Activated CD4-positive, alpha-beta T cell treated with anti-CD3 and anti-CD28 coated beads for 36 hours (primary cell): Measurements from ENCODE around the gene ANK2. TPM values are rescaled to one million over a fixed set of nuclear protein-coding genes. Genes with fewer than 3 reads are reported as not detected.
"Not testable (repeated sequence)": the region's sequence is repeated elsewhere in the genome, so short reads cannot be mapped to it uniquely, and the experiment has no call there.

Experiments
- ATAC-seq: fragments of 200-7000 bp; cut with Tn5 transposase; one replicate; pipeline ENCODE4 v1.10.0; 2021; ENCODE audit warnings: mild to moderate bottlenecking, moderate library complexity
- CTCF ChIA-PET: fragments of 350-600 bp; sonication (Branson Sonifier 250); formaldehyde crosslinking; loops from one replicate; lab custom pipeline; 2021; ENCODE audit warnings: antibody characterized with exemption; lab: Charles Lee
- POLR2A ChIA-PET: fragments of 350-600 bp; sonication (Branson Sonifier 250); formaldehyde crosslinking; loops from one replicate; lab custom pipeline; 2021; ENCODE audit warnings: antibody characterized with exemption, inconsistent platforms; lab: Charles Lee
- DNase-seq: peaks from one replicate; pipeline ENCODE4 v3.0.0-alpha.2; 2020
- H3K27ac Mint-ChIP-seq: one replicate; pipeline ENCODE4 v1.8.0; 2021; ENCODE audit warnings: mixed read lengths
- H3K27me3 Mint-ChIP-seq: one replicate; pipeline ENCODE4 v1.8.0; 2021; ENCODE audit warnings: mixed read lengths
- H3K36me3 Mint-ChIP-seq: one replicate; pipeline ENCODE4 v1.8.0; 2021; ENCODE audit warnings: low read depth, mixed read lengths
- H3K4me1 Mint-ChIP-seq: one replicate; pipeline ENCODE4 v1.8.0; 2021; ENCODE audit warnings: mixed read lengths
- H3K4me3 Mint-ChIP-seq: one replicate; pipeline ENCODE4 v1.8.0; 2021; ENCODE audit warnings: mild to moderate bottlenecking, moderate library complexity, mixed read lengths
- H3K9me3 Mint-ChIP-seq: one replicate; pipeline ENCODE4 v1.8.0; 2021; ENCODE audit warnings: low read depth, mixed read lengths
- intact Hi-C, 2 experiments: fragments of 100-400 bp; cut with DNase I in 1 of 2; cut with micrococcal nuclease in 1 of 2; formaldehyde crosslinking; loops; one replicate each; pipeline versions ENCODE4 v1.14.2 to v1.15.1; 2022 to 2024; cut with DNase I, micrococcal nuclease
- total RNA-seq, 2 experiments: library from RNA; stranded (reverse); gene quantifications; one replicate each; pipeline ENCODE4 v1.2.3, GENCODE V29; 2021

The ANK2 gene
- total RNA-seq, 2 experiments from 2014 or later, result 2.1 to 3.3 TPM

DNA sequence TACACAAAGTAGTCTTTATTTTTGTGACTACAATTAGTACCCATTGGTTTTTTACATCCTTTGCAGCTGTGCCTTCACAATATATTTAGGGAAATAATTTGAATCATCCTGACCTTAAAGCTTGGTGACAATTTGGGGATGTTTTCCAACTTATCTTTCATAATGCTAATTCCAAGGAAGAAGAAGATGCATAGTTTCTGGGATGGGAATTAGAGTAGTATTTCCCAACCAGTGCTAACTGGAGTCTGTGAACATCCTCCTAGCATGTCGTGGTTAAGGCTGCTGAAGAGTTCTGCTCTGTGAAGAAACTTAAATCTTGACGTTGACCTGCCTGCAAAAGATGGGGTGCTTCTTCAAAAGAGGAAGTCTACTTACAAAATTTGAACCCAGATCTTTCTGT is 173.5 kb downstream of the ANK2 start:
- no peak overlapping the region for H3K27ac Mint-ChIP-seq
- no peaks in the 10 kb centered on the region for H3K4me1 Mint-ChIP-seq
- H3K4me3 Mint-ChIP-seq, result no peak overlapping the region
- H3K9me3 Mint-ChIP-seq, result no peaks in the 10 kb centered on the region
- no peak for ATAC-seq
- H3K27me3 Mint-ChIP-seq, result peaks cover 5% of the 10 kb centered on the region
- intact Hi-C loops, result no loop called here
- H3K36me3 Mint-ChIP-seq, result no peaks in the 10 kb centered on the region
- ChIA-PET CTCF (no interaction called here), POLR2A (no interaction called here)
- no peak for DNase-seq

- no peak overlapping the region for H3K27ac Mint-ChIP-seq
- H3K27me3 Mint-ChIP-seq, result peaks cover 11% of the 10 kb centered on the region
- no peaks in the 10 kb centered on the region for H3K4me1 Mint-ChIP-seq
- DNase-seq (no peak), ATAC-seq (no peak)
- no peaks in the 10 kb centered on the region for H3K36me3 Mint-ChIP-seq
- CTCF ChIA-PET, result no interaction called here
- intact Hi-C loops, result no loop called here
- POLR2A ChIA-PET, result no interaction called here
- H3K4me3 Mint-ChIP-seq, result no peak overlapping the region
- no peaks in the 10 kb centered on the region for H3K9me3 Mint-ChIP-seq
These were observed 182.7 kb downstream of the ANK2 start for GRCh38 chr4:113232194-113232593.

- POLR2A ChIA-PET, result no interaction called here
- no peak for DNase-seq
- no peaks in the 10 kb centered on the region for H3K9me3 Mint-ChIP-seq
- no peaks in the 10 kb centered on the region for H3K4me1 Mint-ChIP-seq
- H3K27ac Mint-ChIP-seq, result no peak overlapping the region
- no peak for ATAC-seq
- no peaks in the 10 kb centered on the region for H3K36me3 Mint-ChIP-seq
- CTCF ChIA-PET, result no interaction called here
- H3K4me3 Mint-ChIP-seq, result no peak overlapping the region
- intact Hi-C loops, result no loop called here
- H3K27me3 Mint-ChIP-seq, result peaks cover 4% of the 10 kb centered on the region
These were observed 187.5 kb downstream of the ANK2 start for GRCh38 chr4:113236916-113237315.

DNA sequence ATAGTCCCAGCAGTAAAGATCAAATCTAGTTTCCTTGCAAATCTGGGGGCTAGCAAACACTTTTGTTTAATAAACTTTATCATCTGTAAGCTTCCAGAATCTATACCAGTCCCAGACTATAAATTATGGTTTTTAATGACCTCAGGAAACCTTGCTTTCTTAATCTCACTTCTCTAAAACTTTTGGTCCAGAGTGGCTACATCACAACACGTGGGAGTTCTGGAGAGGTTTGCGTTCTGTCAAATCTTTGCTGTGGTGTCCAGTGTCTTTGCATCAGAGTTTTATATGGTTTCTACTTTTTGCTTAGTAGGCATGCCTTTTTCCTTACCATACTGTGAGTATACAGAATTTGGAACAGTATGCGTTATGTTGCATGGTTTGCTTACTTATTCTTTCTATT is 193.9 kb downstream of the ANK2 start:
- no peak overlapping the region for H3K4me3 Mint-ChIP-seq
- ATAC-seq, result no peak
- H3K4me1 Mint-ChIP-seq, result no peaks in the 10 kb centered on the region
- no peak for DNase-seq
- intact Hi-C loops, result no loop called here
- H3K36me3 Mint-ChIP-seq, result no peaks in the 10 kb centered on the region
- POLR2A ChIA-PET, result no interaction called here
- H3K27ac Mint-ChIP-seq, result no peak overlapping the region
- peaks cover 8% of the 10 kb centered on the region for H3K27me3 Mint-ChIP-seq
- peaks cover 4% of the 10 kb centered on the region for H3K9me3 Mint-ChIP-seq
- CTCF ChIA-PET, result no interaction called here

DNA sequence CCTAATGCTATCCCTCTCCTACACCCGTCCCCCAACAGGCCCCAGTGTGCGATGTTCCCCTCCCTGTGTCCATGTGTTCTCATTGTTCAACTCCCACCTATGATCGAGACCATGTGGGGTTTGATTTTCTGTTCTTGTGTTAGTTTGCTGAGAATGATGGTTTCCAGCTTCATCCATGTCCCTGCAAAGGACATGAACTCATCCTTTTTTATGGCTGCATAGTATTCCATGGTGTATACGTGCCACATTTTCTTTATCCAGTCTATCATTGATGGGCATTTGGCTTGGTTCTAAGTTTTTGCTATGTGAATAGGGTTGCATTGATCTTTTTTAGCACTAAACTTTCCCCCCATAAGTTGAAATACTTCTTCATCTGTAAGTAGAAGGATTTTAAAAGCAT is 195.3 kb downstream of the ANK2 start:
- POLR2A ChIA-PET, CTCF ChIA-PET, H3K9me3 Mint-ChIP-seq, intact Hi-C loops, H3K27ac Mint-ChIP-seq, DNase-seq, H3K27me3 Mint-ChIP-seq, ATAC-seq, H3K4me3 Mint-ChIP-seq, H3K4me1 Mint-ChIP-seq, H3K36me3 Mint-ChIP-seq: not testable (repeated sequence)

- ChIA-PET CTCF (no interaction called here), POLR2A (no interaction called here)
- ATAC-seq (no peak), DNase-seq (no peak)
- peaks cover 4% of the 10 kb centered on the region for H3K9me3 Mint-ChIP-seq
- H3K36me3 Mint-ChIP-seq, result no peaks in the 10 kb centered on the region
- H3K4me1 Mint-ChIP-seq, result no peaks in the 10 kb centered on the region
- intact Hi-C loops, result no loop called here
- H3K27ac Mint-ChIP-seq, result no peak overlapping the region
- H3K27me3 Mint-ChIP-seq, result peaks cover 5% of the 10 kb centered on the region
- no peak overlapping the region for H3K4me3 Mint-ChIP-seq
These were observed 198.9 kb downstream of the ANK2 start for GRCh38 chr4:113248320-113248719.

DNA sequence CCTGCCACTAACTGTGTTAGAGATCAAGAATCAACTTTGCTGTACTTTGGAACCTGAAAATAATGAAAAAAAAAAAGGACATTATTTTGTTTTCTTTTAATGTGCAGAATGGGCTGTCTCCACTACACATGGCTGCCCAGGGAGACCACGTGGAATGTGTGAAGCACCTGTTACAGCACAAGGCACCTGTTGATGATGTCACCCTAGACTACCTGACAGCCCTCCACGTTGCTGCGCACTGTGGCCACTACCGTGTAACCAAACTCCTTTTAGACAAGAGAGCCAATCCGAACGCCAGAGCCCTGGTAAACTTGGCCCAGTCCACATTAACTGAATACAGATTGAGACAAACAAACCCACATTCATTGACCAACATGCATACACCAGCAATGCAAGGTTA is 206.2 kb downstream of the ANK2 start:
- CTCF ChIA-PET, result no interaction called here
- DNase-seq (no peak), ATAC-seq (no peak)
- H3K27me3 Mint-ChIP-seq, result peaks cover 1% of the 10 kb centered on the region
- no peak overlapping the region for H3K4me3 Mint-ChIP-seq
- H3K27ac Mint-ChIP-seq, result no peak overlapping the region
- no peaks in the 10 kb centered on the region for H3K9me3 Mint-ChIP-seq
- no peaks in the 10 kb centered on the region for H3K36me3 Mint-ChIP-seq
- H3K4me1 Mint-ChIP-seq, result no peaks in the 10 kb centered on the region
- POLR2A ChIA-PET, result no interaction called here
- intact Hi-C loops, result no loop called here

DNA sequence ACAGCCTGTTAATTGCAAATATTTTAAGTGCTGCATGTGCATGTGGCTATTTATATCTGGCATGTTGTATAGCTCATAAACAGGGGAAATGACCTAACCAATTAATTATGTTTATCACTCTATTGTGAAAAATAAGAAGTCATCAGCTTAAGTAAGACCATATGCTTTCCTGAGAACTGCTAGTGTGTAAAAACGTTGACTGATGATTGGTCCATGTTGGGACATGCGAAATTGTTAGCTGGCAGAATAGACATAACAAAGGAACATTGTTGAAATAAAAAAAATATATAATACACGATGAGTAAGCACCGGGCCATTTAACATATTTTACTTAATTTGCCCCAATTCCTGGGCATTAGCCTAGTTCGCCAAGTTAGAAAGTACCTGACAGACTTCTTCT is 207.5 kb downstream of the ANK2 start:
- Mint-ChIP-seq H3K27me3 (peaks cover 3% of the 10 kb centered on the region), H3K4me3 (no peak overlapping the region), H3K4me1 (no peaks in the 10 kb centered on the region), H3K36me3 (no peaks in the 10 kb centered on the region), H3K27ac (no peak overlapping the region), H3K9me3 (no peaks in the 10 kb centered on the region)
- intact Hi-C loops, result no loop called here
- ATAC-seq (no peak), DNase-seq (no peak)
- CTCF ChIA-PET, result interaction anchor here (0.5 kb wide), 1 partner anchor 265 kb away, joined by 3 read pairs; no protein-coding TSS in a partner anchor
- POLR2A ChIA-PET, result no interaction called here

- H3K36me3 Mint-ChIP-seq, result no peaks in the 10 kb centered on the region
- H3K27ac Mint-ChIP-seq, result no peak overlapping the region
- DNase-seq, result no peak
- H3K4me1 Mint-ChIP-seq, result no peaks in the 10 kb centered on the region
- ChIA-PET CTCF (no interaction called here), POLR2A (no interaction called here)
- intact Hi-C loops, result no loop called here
- peaks cover 2% of the 10 kb centered on the region for H3K27me3 Mint-ChIP-seq
- H3K4me3 Mint-ChIP-seq, result no peak overlapping the region
- no peak for ATAC-seq
- H3K9me3 Mint-ChIP-seq, result no peaks in the 10 kb centered on the region
These were observed 211.2 kb downstream of the ANK2 start for GRCh38 chr4:113260688-113261087.

- H3K4me1 Mint-ChIP-seq, result no peaks in the 10 kb centered on the region
- no peaks in the 10 kb centered on the region for H3K36me3 Mint-ChIP-seq
- intact Hi-C loops, result no loop called here
- H3K9me3 Mint-ChIP-seq, result no peaks in the 10 kb centered on the region
- H3K27ac Mint-ChIP-seq, result no peak overlapping the region
- H3K27me3 Mint-ChIP-seq, result peaks cover 2% of the 10 kb centered on the region
- POLR2A ChIA-PET, result no interaction called here
- ATAC-seq (no peak), DNase-seq (no peak)
- CTCF ChIA-PET, result no interaction called here
- no peak overlapping the region for H3K4me3 Mint-ChIP-seq
These were observed 213.8 kb downstream of the ANK2 start for GRCh38 chr4:113263274-113263673.

DNA sequence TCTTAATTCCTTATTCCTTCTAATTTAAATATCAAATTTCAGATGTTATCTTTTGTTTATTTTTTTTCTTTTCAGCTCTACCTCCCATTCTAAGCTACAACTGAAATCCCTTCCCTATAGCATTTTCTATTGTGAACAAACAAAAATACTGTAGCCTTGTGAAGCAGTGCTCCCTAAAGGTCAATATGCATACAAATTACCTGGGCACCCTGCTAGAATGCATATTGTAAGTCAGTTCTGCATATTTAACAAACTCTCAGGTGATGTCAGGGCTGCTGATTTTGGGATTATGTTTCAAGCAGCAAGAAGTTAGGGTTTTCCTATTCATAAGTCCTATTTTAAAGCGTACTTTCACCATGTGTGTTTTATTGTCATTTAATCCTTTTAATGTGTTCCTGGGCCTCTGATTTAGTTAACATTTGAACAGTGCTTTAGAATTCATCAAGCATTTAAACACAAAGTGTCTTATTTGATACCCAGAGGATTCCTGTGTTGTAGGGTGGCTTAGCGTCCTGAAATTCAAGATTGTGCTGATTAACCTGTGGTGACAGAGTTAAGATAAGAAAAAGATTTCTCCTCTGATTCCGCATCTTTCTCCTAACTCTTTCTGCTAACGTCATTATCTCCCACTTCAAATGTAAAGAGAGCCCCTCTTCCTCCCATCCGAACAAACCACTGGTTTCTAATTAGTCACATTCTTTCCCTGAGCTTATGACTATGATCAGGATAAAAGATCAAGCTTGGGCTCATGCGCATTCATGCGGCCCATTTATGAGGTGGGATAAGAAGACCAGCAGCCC is 221.3 kb downstream of the ANK2 start:
- POLR2A ChIA-PET, result no interaction called here
- ATAC-seq (no peak), DNase-seq (no peak)
- Mint-ChIP-seq H3K4me1 (no peaks in the 10 kb centered on the region), H3K36me3 (no peaks in the 10 kb centered on the region), H3K27ac (no peak overlapping the region), H3K4me3 (no peak overlapping the region), H3K27me3 (peaks cover 11% of the 10 kb centered on the region), H3K9me3 (no peaks in the 10 kb centered on the region)
- intact Hi-C loops, result no loop called here
- CTCF ChIA-PET, result no interaction called here

DNA sequence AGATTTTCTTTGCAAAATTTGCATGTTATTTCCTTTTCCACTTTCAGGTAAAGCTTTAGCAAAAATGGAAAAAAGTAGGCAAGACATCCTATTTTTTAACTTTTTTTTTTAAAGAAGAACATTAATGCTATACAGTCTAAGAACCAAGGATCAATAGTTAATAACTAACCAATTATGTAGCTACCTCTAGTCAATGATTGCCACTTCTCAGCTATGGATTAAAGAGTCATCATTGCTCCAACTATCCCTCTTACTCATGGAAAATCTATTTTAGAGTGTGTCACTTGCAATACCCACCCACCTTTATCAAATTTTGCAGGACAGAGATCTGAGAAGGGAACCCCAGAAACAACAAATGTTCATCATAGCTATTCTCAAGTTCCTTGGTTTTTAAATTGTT is 223.1 kb downstream of the ANK2 start:
- ChIA-PET CTCF (interaction anchor here (1.3 kb wide), 1 partner anchor 11 kb away, joined by 5 read pairs; no protein-coding TSS in a partner anchor), POLR2A (no interaction called here)
- ATAC-seq (no peak), DNase-seq (no peak)
- Mint-ChIP-seq H3K4me1 (no peaks in the 10 kb centered on the region), H3K27me3 (peaks cover 11% of the 10 kb centered on the region), H3K27ac (no peak overlapping the region), H3K9me3 (no peaks in the 10 kb centered on the region), H3K36me3 (no peaks in the 10 kb centered on the region), H3K4me3 (no peak overlapping the region)
- intact Hi-C loops, result no loop called here
